ENCODE measurements around the gene DRAP1.

DNA sequence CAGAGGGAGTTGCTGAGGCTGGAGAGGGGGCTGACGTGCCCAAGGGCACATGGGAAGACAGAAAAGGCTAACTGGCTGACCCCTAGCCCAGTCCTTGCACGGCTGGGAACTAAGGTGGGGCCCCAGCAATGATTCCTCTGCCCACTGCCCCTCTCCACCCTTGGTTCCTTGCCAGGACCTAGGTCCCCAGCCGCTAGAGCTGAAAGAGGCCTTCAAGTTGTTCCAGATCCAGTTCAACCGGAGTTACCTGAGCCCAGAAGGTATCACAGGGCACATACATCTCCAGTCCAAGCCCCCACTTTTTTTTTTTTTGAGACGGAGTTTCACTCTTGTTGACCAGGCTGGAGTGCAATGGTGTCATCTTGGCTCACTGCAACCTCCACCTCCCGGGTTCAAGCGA lies 39.2 kb upstream of the DRAP1 start:
- TF ChIP-seq, protein P1, sequence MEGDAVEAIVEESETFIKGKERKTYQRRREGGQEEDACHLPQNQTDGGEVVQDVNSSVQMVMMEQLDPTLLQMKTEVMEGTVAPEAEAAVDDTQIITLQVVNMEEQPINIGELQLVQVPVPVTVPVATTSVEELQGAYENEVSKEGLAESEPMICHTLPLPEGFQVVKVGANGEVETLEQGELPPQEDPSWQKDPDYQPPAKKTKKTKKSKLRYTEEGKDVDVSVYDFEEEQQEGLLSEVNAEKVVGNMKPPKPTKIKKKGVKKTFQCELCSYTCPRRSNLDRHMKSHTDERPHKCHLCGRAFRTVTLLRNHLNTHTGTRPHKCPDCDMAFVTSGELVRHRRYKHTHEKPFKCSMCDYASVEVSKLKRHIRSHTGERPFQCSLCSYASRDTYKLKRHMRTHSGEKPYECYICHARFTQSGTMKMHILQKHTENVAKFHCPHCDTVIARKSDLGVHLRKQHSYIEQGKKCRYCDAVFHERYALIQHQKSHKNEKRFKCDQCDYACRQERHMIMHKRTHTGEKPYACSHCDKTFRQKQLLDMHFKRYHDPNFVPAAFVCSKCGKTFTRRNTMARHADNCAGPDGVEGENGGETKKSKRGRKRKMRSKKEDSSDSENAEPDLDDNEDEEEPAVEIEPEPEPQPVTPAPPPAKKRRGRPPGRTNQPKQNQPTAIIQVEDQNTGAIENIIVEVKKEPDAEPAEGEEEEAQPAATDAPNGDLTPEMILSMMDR (IDR thresholded peaks at IDR 0.05 in 4 of 5, conservative IDR thresholded peaks at IDR 0.05 in 1 of 5): no peak
- TF ChIP-seq POLR2A (IDR thresholded peaks at IDR 0.05): no peak
